ENCODE data around the gene AXIN1.
"Not testable (repeated sequence)": the region's sequence is repeated elsewhere in the genome, so short reads cannot be mapped to it uniquely, and the experiment has no call there.

Gene AXIN1

DNA sequence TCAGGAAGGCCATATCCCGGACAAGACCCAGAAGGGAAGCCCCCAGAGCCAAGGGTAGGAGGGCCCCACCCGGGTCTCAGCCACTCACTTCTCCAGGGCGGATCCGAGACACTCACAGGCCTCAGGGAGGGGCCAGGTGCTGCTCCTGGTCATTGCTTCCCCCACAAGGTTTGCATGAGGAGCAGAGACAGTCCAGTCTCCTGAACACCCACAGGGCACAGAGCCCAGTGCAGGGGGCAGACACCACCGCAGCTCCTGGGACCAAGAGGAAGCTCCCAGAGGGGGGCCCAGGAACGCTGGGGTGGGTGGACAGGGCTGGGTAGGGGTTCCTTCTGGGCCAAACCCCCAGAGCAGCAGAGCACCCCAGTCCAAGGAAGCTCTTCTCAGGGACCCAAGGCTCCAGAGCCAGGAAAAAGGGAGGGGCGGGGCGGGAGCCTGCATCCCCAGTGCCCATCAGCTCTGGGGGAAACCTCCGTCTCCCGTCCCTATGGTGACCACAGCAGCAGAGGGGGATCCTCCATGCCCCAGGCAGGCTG is 18.5 kb upstream of the AXIN1 start:
- DNase-seq (ENCODE audit: low read depth, low spot score) = no peak
- H3K27ac ChIP-seq = peak overlapping the region; percentile 40

DNA sequence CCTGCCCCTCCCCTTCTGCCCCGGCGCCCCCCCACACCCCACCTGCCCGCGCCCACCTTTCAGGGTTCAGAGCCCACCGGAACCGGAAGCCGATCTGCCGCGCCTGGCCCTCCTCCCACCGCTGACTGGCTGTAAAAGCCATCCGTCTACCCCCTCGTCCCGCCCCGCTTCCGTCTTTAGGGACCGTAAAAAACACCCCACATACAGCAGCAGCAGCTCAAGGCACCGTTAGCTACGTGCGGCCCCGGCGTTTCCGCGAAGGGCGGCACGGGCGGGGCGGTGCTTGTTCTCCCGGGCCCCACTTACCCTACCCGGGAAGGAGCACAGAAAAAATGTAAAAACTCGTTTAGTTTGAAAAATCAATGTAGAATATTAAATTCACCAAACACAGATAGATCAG is 17.9 kb upstream of the AXIN1 start, which contains the start of gene MRPL28:
Gene MRPL28, minus strand, starts transcription at position 96 of the 400 bp plus-strand sequence. CDS start 320 bp downstream, outside the sequence.
- H3K27ac ChIP-seq = peak within 1 kb of the TSS; percentile 40
- peak; percentile 68 for DNase-seq (ENCODE audit: low read depth, low spot score)

DNA sequence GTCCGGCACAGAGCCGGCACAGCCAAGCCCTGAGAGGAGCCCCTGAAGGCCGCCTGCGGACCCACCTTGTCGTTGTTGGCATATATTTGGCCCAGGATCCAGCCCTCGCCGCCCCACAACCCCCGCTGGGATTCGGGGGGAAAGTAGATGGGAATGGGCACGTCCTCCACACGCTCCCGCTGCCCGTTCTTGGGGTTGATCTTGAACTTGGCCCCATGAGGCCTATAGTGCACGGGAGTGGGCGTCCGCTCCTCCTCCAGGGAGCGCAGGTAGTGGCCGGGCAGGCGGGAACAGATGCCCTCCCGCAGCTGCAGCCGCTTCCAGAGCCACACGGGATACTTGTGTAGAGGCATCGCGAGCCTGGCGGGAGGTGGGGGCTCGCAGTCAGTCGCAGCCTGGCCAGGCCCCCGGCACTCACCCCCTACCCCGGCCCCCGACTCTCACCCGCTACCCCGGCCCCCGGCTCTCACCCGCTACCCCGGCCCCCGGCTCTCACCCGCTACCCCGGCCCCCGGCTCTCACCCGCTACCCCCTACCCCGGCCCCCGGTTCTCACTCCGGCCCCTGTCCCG is 17.4 kb upstream of the AXIN1 start:
- no peak for DNase-seq (ENCODE audit: low read depth, low spot score)
- H3K27ac ChIP-seq = no peak overlapping the region

DNA sequence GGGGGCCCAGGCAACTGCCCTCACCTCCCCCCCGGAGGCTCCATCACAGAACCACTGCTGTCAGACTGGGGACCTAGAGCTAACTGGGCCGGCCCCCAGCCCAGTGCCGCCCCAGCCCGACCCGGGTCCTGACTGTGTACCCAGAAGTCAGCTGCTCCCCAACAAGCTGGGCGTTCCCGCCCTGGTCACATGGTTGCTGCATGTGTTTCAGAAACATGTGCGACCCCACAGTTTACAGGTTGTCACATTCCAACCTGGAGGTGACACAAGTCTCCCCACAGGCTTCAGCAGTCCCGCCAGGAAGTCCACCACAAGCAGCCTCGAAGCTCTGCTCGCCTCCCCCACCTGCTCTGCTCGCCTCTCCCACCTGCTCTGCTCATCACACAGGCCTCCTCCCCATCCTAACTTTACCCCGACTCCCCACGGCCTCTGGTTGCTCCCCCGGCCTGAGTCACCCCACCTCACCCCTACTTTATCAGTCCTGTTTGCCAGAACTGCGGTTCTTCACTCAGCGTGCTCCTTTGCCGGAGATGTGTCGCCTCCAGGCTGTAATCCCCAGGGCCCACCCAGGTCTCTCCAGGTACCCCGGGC is 16.8 kb upstream of the AXIN1 start:
- DNase-seq (ENCODE audit: low read depth, low spot score) = no peak
- no peak overlapping the region for H3K27ac ChIP-seq

DNA sequence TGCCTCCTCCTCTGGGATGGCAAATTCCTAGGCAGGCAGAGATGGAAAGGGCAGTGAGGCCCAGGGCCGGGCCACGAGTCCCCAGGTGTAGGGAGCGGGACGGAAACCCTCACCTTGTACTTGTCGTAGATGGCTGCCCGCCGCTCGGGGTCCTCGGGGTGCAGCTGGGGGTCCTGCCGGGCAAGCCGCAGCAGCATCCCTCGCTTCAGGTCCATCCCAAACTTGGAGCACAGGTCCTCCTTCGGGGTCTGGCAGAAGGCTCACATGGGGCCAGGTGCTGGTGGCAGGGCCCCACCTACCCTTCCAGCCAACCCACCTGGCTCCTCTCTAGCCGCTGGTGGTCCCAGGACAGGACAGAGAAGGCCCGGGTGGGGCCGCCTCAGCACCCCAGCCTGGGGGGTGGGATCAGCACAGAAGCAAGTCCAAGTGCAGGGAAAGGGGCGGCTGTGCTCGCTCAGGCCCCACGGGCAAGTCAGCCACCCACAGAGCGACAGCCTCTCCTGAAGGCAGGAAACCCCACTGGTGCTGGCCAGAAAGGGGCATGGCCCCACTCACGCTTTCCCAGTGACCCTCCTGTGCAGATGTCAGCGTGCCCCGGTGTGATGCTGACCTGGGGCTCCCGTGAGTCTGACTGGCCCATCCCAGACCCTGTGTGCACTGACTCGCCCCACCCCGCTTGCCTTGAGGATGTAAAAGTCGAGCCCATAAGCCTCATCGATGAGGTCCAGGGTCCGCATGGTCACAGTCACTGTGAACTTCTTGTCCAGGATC is 16.1 kb upstream of the AXIN1 start:
- no peak for DNase-seq (ENCODE audit: low read depth, low spot score)
- H3K27ac ChIP-seq = no peak overlapping the region

DNA sequence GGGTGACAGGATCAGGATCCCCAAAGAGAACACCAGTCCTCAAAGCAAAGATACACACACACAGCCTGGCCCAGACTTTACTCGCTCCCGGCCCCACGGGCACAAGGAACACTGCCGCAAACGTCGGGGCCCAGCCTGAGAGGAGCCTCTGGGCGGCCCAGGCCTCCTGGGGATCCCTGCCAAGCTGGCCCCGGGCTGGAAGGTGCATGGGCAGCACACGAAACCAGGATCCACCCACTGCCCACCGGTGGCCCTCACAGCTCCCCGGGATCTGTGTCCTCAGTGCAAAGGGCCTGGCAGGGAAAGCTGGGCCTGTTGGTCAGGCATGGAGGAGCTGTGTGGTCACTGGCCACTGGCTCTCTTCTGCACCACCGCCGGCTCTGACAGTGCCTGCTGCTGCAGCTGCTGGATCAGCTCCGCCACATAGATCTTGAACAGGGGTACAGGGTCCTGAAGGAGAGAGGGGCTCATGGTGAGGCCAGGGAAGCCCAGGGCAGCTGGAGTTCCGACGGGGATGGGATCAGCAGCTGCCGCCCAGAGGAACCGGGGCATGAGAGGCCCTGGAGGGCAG is 14.9 kb upstream of the AXIN1 start:
- H3K27ac ChIP-seq = no peak overlapping the region
- DNase-seq (ENCODE audit: low read depth, low spot score) = no peak

DNA sequence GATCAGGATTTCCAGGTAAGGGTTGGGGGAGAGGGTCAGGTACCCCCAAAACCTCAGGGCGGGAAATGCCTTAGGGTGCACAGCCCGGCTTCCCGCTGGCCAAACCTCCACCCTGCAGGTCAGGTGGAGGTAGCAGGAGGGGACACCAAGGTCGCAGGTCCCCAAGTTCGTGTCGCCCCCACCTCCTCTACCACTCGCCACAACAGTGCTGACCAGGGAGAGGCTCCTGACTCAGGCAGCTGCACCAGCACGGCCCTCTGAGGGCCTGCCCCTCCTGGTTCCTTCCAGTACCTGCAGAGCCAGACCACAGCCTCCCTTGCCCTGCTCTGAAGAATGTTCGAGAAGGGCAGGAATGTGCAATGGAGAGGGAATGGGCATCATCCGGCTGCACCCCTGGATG is 14.0 kb upstream of the AXIN1 start:
- no peak for DNase-seq (ENCODE audit: low read depth, low spot score)
- no peak overlapping the region for H3K27ac ChIP-seq

DNA sequence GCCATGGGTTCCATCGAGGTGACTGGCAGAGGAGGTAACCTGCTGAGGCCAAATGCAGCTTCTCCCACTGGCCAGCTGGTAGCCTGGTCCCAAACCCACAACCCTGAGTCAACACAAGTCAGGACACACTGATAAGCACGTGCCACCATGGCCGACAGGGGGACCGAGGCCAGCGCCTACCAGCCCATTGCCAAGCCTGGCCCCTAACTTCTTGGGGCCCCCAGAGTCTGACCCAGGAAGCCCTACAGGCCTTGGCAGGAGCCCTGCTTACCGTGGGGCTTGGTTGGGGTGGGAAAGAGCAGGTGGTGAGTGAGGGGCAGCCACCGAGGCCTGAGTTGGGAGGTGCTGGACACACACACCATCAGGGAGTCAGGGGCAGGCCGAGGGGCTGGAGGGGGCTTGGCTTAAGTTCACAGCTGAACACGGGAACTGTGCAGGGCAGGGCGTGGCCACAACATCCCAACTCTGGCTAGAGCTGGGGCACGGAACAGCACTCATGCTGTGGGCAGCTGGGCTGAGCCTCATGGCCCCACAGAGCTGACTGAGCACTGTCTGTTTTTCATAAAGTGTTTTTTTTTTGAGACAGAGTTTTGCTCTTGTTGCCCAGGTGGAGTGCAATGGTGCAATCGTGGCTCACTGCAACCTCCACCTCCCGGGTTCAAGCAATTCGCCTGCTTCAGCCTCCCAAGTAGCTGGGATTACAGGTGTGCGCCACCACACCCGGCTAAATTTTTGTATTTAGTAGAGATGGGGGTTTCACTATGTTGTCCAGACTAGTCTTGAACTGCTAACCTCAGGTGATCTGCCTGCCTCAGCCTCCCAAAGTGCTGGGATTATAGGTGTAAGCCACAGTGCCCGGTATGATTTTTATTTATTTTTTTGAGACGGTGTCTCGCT is 12.3 kb upstream of the AXIN1 start:
- no peak overlapping the region for H3K27ac ChIP-seq
- DNase-seq (ENCODE audit: low read depth, low spot score) = no peak

DNA sequence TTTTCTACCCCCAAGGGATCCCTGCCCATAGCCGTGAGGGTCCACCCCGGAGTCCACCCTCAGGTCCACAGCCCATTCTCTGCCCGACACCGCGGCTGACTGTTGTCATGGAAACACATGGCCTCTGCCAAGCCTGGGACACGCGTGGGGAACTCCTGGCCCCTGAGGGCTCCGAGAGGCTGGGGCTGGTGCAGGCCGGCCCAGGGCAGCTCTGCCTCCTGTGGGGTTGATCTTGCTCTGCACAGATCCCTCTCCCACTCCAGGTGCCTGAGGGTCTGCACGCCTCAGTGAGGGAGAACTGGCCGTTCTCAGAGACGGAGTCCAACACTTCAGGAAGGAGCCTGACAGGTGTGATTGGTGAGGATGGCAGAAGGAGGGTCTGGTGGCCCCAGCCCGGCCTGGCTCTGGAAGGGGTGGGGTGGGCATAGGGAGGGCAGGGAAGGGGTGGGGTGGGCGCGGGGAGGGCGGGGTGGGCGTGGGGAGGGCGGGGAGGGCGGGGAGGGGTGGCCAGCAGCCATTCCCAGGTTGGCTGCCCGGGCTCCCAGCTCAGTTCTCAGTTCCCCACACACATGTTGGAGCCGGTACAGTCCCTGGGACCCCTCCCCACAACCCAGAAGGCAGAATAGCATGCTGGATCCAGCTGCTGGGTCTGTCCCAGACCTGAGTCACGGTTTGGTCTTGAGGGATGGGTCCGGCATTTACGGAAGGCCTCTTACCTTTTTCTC is 11.4 kb upstream of the AXIN1 start:
- no peak for DNase-seq (ENCODE audit: low read depth, low spot score)
- no peak overlapping the region for H3K27ac ChIP-seq

DNA sequence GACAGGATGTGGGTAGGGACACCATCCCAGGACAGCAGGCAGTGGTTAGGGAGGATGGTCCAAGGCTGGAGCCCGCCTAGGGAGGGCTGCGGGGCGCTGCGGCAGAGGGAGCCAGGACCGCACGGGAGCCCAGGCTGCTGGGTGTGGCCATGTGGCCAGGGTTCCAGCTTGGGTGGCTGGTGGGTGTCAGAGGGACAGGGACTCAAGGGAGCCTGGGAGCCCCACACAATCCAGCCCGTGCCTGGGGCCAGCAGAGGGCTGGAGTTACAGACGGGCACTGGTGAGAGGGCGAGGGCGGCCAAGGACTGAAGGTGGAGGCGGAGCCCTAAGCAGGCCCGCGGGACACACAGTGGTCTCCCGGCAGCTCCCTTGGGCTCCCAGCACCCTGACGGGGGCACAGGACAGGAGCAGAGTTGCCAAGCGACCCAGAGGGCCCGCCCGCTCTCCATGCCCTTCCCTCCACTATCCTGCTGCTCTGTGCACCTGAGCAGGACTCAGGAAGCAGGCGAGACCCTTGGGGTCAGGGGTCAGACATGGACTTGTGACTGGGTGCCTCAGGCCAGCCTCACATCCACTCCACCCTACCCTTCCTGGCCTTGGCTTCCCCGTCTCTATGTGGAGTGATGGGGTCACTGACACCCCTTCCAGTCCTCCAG is 10.7 kb upstream of the AXIN1 start:
- no peak for DNase-seq (ENCODE audit: low read depth, low spot score)
- no peak overlapping the region for H3K27ac ChIP-seq

DNA sequence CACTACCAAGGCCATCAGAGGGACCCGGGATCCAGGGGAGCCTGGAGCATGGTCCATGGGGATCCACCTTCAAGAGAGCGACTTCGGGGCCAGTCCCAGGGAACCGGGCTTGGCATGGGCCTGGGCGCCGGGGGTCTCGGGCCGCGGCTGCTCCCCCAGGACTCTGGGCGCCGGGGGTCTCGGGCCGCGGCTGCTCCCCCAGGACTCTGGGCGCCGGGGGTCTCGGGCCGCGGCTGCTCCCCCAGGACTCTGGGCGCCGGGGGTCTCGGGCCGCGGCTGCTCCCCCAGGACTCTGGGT is 10.1 kb upstream of the AXIN1 start:
- DNase-seq (ENCODE audit: low read depth, low spot score); H3K27ac ChIP-seq: not testable (repeated sequence)

DNA sequence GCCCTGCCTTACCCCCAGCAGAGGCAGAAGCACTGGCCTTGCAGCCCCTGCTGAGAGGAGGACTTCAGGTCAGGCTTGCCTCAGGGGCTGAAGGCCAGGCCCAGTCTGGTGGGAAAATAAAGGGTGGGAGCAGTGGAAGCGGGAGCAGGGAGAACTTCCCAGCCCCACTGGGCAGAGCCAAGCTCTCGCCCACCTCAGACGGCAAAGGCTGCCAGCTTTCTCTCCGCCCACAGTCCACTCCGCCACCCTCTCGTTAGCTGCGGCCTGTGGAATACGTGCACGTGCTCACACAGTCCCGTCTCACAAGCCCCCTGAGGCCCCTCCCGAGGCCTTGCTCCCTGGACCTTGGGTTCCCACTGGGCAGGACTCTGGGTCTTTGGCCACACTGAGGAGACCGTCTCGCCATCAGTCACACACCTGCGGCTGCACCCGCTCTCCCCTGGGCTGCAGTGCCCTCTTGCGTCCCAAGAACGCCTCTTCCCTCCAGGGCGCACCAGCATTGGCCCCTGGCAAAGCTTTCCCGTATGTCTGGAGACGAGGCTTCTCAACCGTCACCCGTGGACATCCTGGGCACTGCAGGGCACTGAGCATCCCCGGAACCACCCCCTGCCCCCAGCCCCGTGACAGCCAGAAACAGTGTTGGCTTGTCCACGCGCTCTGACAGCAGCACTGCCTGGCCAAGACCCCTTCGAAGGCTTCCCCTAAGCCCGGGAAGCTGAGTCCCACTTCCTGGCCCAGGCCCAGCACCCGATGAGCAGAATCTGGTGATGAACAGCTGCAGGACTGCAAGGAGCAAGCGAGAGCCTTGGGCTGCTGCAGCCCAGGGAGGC is 9.6 kb upstream of the AXIN1 start:
- H3K27ac ChIP-seq = no peak overlapping the region
- peak; percentile 29 for DNase-seq (ENCODE audit: low read depth, low spot score)

DNA sequence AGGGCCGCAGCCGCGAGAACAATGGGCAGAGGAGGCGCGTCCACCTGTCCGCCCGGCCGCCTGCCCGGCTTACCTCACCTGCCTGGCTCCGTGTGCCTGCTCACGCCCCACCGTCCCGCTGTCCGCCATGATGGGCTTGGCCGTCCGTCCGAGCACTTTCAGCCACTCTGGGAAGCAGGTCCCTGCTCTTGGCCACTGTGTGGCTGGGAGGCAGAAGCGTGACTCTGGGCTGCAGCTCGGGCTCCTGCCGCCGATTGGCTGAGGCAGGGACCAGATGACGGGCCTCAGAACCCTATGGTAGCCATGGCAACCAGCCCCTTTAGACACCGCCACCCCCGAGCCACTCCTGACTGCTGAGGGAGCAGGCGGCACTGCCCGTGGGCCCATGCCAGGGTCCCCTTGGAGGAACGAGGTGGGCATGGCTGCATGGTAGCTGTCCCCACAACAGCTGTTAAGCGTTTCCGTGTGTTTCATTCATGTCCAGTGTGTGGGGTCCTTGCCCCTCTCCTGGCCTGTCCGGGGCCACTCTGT is 8.9 kb upstream of the AXIN1 start:
- DNase-seq (ENCODE audit: low read depth, low spot score) = no peak
- H3K27ac ChIP-seq = no peak overlapping the region

DNA sequence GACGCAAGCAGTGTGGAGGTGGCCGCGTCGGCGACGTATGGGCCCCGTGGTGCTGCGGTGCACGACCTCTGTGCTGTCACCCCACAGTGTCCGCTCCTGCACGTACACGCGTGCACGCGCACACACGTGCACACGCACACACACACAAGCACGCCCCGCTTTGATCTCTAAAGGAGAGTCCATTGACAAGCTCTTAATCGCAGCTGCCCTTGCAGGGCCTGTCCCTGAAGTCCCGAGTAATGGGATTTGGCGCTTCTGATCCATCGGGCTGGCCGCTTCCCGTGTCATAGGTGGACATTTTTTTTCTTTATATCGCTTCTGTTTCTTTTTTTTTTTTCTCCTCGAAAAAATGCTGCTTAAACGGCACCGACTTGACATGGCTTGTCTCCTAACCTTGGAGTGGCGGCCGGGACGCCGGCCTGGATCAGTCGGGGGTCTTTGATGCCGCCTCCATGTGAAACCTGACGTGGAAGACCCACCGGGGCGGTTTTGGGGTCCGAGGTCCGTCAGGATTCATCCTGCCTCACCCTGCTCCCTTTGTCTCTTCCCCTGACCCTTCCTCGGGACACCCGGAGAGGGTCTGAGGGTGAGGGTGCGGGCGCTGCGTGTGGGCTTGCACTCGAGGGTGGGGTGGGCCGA is 8.3 kb upstream of the AXIN1 start:
- H3K27ac ChIP-seq = no peak overlapping the region
- no peak for DNase-seq (ENCODE audit: low read depth, low spot score)

DNA sequence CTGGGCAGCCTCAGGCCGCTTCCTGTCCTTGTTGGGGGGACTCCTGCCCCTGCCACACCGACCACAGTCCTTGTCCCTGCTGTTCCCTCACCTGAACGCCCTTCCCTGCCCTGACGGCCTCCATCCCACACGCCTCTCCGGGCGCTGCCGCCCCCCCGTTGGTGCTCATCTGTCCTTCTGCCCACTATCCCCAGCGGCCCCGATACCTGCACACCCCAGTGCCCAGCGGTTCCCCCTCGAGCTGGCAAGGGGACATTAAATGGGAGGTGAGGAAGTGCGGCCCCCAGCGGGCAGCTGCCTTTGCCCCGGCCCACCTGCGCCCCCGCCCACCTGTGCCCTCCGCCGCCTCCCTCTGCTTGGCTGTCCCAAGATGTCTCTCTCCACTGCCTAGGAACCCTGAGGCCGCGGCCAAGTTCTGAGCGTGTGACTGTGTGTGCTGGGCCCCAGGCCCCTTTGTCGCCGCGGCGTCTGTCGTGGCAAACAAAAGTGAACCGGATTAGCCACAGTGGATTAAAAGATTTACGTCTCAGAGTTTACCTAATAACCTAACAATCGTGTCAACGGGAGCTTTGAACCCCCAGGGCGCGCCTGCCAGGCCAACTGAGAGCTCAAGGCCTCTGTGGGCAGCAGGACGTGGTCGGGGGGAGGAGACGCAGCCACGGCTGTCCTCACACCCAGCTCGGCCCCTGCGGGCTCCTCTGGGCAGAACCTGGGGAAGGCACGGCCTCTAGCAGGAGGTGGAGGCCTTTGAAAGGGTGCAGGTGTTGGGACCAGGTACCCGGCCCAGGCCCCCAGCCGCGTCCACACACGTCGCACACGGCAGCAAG is 7.6 kb upstream of the AXIN1 start:
- DNase-seq (ENCODE audit: low read depth, low spot score) = no peak

DNA sequence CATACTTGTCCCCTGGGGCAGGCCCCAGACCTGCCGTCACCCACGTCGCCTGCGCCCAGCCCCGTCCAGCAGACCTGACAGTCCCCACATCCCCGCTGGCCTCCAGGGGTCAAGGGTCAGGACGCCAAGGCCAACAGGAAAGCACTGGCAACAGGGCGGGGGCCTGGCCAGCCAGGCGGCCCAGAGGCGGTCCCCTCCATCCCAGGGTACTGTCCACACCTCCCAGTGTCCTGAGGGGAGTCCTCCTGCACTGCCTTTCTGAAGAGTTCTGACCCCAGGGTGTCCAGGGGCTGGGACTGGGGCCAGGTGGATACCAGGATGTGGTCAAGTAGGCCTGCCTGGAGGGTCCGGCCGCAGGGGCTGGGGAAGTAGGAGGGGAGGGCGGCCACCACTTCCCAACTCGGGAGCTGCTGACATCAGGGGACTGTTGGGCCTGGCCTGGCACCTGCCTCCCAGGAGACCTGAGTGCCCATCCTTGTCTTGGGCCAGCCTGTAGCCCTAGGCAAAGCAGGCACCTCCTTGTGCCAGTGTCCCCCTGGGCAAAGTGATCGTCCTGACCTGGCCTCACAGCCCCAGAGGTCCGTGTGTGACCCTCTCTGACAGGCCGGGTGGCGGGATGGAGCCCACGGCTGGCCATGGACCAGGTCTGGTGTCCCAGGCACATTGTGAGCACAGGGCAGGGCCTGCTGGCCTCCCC is 6.7 kb upstream of the AXIN1 start:
- DNase-seq (ENCODE audit: low read depth, low spot score) = no peak
- H3K27ac ChIP-seq = no peak overlapping the region

More for the DNA sequence above, 7.6 kb upstream of the AXIN1 start:
- no peak overlapping the region for H3K27ac ChIP-seq

Measured in epithelial cell of prostate (primary cell).